HG02798 (cell line): ENCODE data around the gene NELL1.

Experiments used
- ATAC-seq: cut with Tn5 transposase; IDR thresholded peaks from one replicate; pipeline ENCODE4 v1.9.1; 2021; ENCODE audit warnings: mild to moderate bottlenecking; ENCODE audit not compliant: unreplicated experiment, poor library complexity

The NELL1 gene

GRCh38 chr11:21278840-21279239 lies 609.5 kb downstream of the NELL1 start:
- no peak for ATAC-seq

GRCh38 chr11:21285104-21285503 lies 615.7 kb downstream of the NELL1 start:
- ATAC-seq = no peak

GRCh38 chr11:21289686-21290085 lies 620.3 kb downstream of the NELL1 start:
- no peak for ATAC-seq

- no peak for ATAC-seq
These were observed 626.1 kb downstream of the NELL1 start for GRCh38 chr11:21295508-21295907.

- no peak for ATAC-seq
These were observed 632.6 kb downstream of the NELL1 start for GRCh38 chr11:21301981-21302380.

- ATAC-seq = no peak
These were observed 637.5 kb downstream of the NELL1 start for GRCh38 chr11:21306739-21307358.

GRCh38 chr11:21307874-21308273 lies 638.5 kb downstream of the NELL1 start:
- ATAC-seq = no peak

- no peak for ATAC-seq
These were observed 647.2 kb downstream of the NELL1 start for GRCh38 chr11:21316591-21316990.

GRCh38 chr11:21321072-21321471 lies 651.7 kb downstream of the NELL1 start:
- ATAC-seq = no peak

GRCh38 chr11:21321530-21321929 lies 652.1 kb downstream of the NELL1 start:
- no peak for ATAC-seq

- ATAC-seq = no peak
These were observed 654.2 kb downstream of the NELL1 start for GRCh38 chr11:21323617-21324016.

- ATAC-seq = no peak
These were observed 673.8 kb downstream of the NELL1 start for GRCh38 chr11:21343204-21343603.

- no peak for ATAC-seq
These were observed 677.0 kb downstream of the NELL1 start for GRCh38 chr11:21346361-21346760.

- no peak for ATAC-seq
These were observed 681.2 kb downstream of the NELL1 start for GRCh38 chr11:21350613-21351012.

GRCh38 chr11:21353425-21353824 lies 684.0 kb downstream of the NELL1 start:
- no peak for ATAC-seq

GRCh38 chr11:21364866-21365624 lies 695.7 kb downstream of the NELL1 start:
- no peak for ATAC-seq

- ATAC-seq = no peak
These were observed 700.6 kb downstream of the NELL1 start for GRCh38 chr11:21369947-21370346.

- ATAC-seq = no peak
These were observed 701.7 kb downstream of the NELL1 start for GRCh38 chr11:21371044-21371443.

- no peak for ATAC-seq
These were observed 703.3 kb downstream of the NELL1 start for GRCh38 chr11:21372672-21373071.

- ATAC-seq = no peak
These were observed 705.0 kb downstream of the NELL1 start for GRCh38 chr11:21374376-21374775.

- ATAC-seq = no peak
These were observed 716.5 kb downstream of the NELL1 start for GRCh38 chr11:21385669-21386440.
